ENCODE results near the gene NSF. TPM values are rescaled to one million over a fixed set of nuclear protein-coding genes. Genes with fewer than 3 reads are reported as not detected.

NSF gene
- total RNA-seq, 1 experiment from 2014 or later, result 35.9 TPM

GRCh38 chr17:46745376-46745775 lies 154.9 kb downstream of the NSF start:
- BruUV-seq (replicated peaks), result no TSS peak
- Histone ChIP-seq H3K4me1 (ENCODE audit: insufficient read depth, low read length, poor library complexity, severe bottlenecking) (no peaks in the 10 kb centered on the region), H3K9me3 (ENCODE audit: low read depth, low read length, poor library complexity, severe bottlenecking) (no peaks in the 10 kb centered on the region), H3K27me3 (replicated peaks; ENCODE audit: insufficient read depth, low read depth, low read length, poor library complexity) (no peaks in the 10 kb centered on the region), H3K27ac (ENCODE audit: low read depth, low read length, poor library complexity, severe bottlenecking) (no peak overlapping the region), H3K4me3 (ENCODE audit: low read depth, low read length, poor library complexity, severe bottlenecking) (no peak overlapping the region), H3K36me3 (ENCODE audit: insufficient read depth, low read length, poor library complexity, severe bottlenecking) (no peaks in the 10 kb centered on the region)
- DNase-seq (ENCODE audit: low spot score), result no peak
- intact Hi-C loops (cut with micrococcal nuclease; ENCODE audit: unreplicated experiment), result no loop called here
- POLR2A ChIA-PET (ENCODE audit: low non-redundant PET), result no interaction called here
- no peak for TF ChIP-seq EZH2 (IDR thresholded peaks at IDR 0.05; ENCODE audit: borderline replicate concordance, low read depth, low read length, poor library complexity, severe bottlenecking)
- TF ChIP-seq, protein P1, sequence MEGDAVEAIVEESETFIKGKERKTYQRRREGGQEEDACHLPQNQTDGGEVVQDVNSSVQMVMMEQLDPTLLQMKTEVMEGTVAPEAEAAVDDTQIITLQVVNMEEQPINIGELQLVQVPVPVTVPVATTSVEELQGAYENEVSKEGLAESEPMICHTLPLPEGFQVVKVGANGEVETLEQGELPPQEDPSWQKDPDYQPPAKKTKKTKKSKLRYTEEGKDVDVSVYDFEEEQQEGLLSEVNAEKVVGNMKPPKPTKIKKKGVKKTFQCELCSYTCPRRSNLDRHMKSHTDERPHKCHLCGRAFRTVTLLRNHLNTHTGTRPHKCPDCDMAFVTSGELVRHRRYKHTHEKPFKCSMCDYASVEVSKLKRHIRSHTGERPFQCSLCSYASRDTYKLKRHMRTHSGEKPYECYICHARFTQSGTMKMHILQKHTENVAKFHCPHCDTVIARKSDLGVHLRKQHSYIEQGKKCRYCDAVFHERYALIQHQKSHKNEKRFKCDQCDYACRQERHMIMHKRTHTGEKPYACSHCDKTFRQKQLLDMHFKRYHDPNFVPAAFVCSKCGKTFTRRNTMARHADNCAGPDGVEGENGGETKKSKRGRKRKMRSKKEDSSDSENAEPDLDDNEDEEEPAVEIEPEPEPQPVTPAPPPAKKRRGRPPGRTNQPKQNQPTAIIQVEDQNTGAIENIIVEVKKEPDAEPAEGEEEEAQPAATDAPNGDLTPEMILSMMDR (conservative IDR thresholded peaks at IDR 0.05; ENCODE audit: low read depth, low read length), result no peak
- CTCF ChIA-PET, result no interaction called here

- Histone ChIP-seq H3K27ac (ENCODE audit: low read depth, low read length, poor library complexity, severe bottlenecking) (no peak overlapping the region), H3K9me3 (ENCODE audit: low read depth, low read length, poor library complexity, severe bottlenecking) (no peaks in the 10 kb centered on the region), H3K4me3 (ENCODE audit: low read depth, low read length, poor library complexity, severe bottlenecking) (no peak overlapping the region), H3K27me3 (replicated peaks; ENCODE audit: insufficient read depth, low read depth, low read length, poor library complexity) (no peaks in the 10 kb centered on the region), H3K36me3 (ENCODE audit: insufficient read depth, low read length, poor library complexity, severe bottlenecking) (no peaks in the 10 kb centered on the region), H3K4me1 (ENCODE audit: insufficient read depth, low read length, poor library complexity, severe bottlenecking) (no peaks in the 10 kb centered on the region)
- POLR2A ChIA-PET (ENCODE audit: low non-redundant PET), result no interaction called here
- no peak for DNase-seq (ENCODE audit: low spot score)
- intact Hi-C loops (cut with micrococcal nuclease; ENCODE audit: unreplicated experiment), result no loop called here
- TF ChIP-seq EZH2 (IDR thresholded peaks at IDR 0.05; ENCODE audit: borderline replicate concordance, low read depth, low read length, poor library complexity, severe bottlenecking), result no peak
- TF ChIP-seq, protein P1 (conservative IDR thresholded peaks at IDR 0.05; ENCODE audit: low read depth, low read length), result no peak
- CTCF ChIA-PET, result no interaction called here
- no TSS peak for BruUV-seq (replicated peaks)
Observed at GRCh38 chr17:46751425-46751824, 161.0 kb downstream of the NSF start.

- CTCF ChIA-PET, result no interaction called here
Observed at GRCh38 chr17:46753776-46754175, 163.3 kb downstream of the NSF start.

More at GRCh38 chr17:46753776-46754175, 163.3 kb downstream of the NSF start:
- H3K9me3 ChIP-seq (ENCODE audit: low read depth, low read length, poor library complexity, severe bottlenecking), result no peaks in the 10 kb centered on the region
- H3K4me1 ChIP-seq (ENCODE audit: insufficient read depth, low read length, poor library complexity, severe bottlenecking), result no peaks in the 10 kb centered on the region
- BruUV-seq (replicated peaks), result no TSS peak
- POLR2A ChIA-PET (ENCODE audit: low non-redundant PET), result no interaction called here
- no peak overlapping the region for H3K27ac ChIP-seq (ENCODE audit: low read depth, low read length, poor library complexity, severe bottlenecking)
- TF ChIP-seq, protein P1 (conservative IDR thresholded peaks at IDR 0.05; ENCODE audit: low read depth, low read length), result no peak
- no peak for TF ChIP-seq EZH2 (IDR thresholded peaks at IDR 0.05; ENCODE audit: borderline replicate concordance, low read depth, low read length, poor library complexity, severe bottlenecking)
- DNase-seq (ENCODE audit: low spot score), result no peak
- H3K36me3 ChIP-seq (ENCODE audit: insufficient read depth, low read length, poor library complexity, severe bottlenecking), result no peaks in the 10 kb centered on the region
- intact Hi-C loops (cut with micrococcal nuclease; ENCODE audit: unreplicated experiment), result no loop called here
- H3K4me3 ChIP-seq (ENCODE audit: low read depth, low read length, poor library complexity, severe bottlenecking), result no peak overlapping the region
- no peaks in the 10 kb centered on the region for H3K27me3 ChIP-seq (replicated peaks; ENCODE audit: insufficient read depth, low read depth, low read length, poor library complexity)

All from A673 (cell line).